Gastrocnemius medialis (tissue), 4 donors: ENCODE measurements around the gene ASB18. TPM values are rescaled to one million over a fixed set of nuclear protein-coding genes. Genes with fewer than 3 reads are reported as not detected.

Experiments used
- ATAC-seq, 2 donors: fragments of 150-250 bp; one replicate each; pipeline ENCODE4 v1.9.1; 2016
- DNase-seq, 2 donors: peaks; one replicate each; pipeline ENCODE4 v3.0.0-alpha.2; 2019
- H3K27ac ChIP-seq, 4 donors: fragments of 200-600 bp; sonication (generic); 1 replicate in 1 of 4; 2 replicates in 3 of 4; pipeline ENCODE4 v1.5.1; 2016 to 2018; ENCODE audit warnings: mild to moderate bottlenecking in 2 of 4, moderate library complexity in 1 of 4
- H3K27me3 ChIP-seq, 3 donors: fragments of 200-600 bp; sonication (generic) in 2 of 3; 1 replicate in 1 of 3; 2 replicates in 2 of 3; pipeline versions ENCODE4 v1.5.1 to v1.6.0; 2016 to 2019; ENCODE audit warnings: mild to moderate bottlenecking in 1 of 3, moderate library complexity in 1 of 3
- H3K36me3 ChIP-seq, 2 donors: fragments of 200-600 bp; sonication (generic) in 1 of 2; one replicate each; pipeline ENCODE4 v1.5.1; 2017 to 2018
- H3K4me1 ChIP-seq, 2 donors: fragments of 200-600 bp; sonication (generic) in 1 of 2; one replicate each; pipeline ENCODE4 v1.5.1; 2016 to 2017; ENCODE audit warnings: mild to moderate bottlenecking in 2 of 2
- H3K4me3 ChIP-seq, 4 donors: fragments of 200-600 bp; sonication (generic) in 3 of 4; 1 replicate in 1 of 4; 2 replicates in 3 of 4; pipeline ENCODE4 v1.5.1; 2016 to 2019; ENCODE audit warnings: mild to moderate bottlenecking in 2 of 4
- H3K9me3 ChIP-seq, 3 donors: fragments of 200-600 bp; sonication (generic) in 2 of 3; 1 replicate in 1 of 3; 2 replicates in 2 of 3; pipeline ENCODE4 v1.5.1; 2016 to 2019
- POLR2A ChIP-seq, 2 donors: fragments of 450-650 bp; IDR thresholded peaks; one replicate each; pipeline ENCODE4 v1.6.1; 2017; ENCODE audit warnings: antibody characterized with exemption in 2 of 2, mild to moderate bottlenecking in 2 of 2, moderate library complexity in 2 of 2
- in situ Hi-C, 4 donors: fragments of 200-750 bp; cut with MboI; loops; one replicate each; pipeline versions ENCODE4 v1.15.0 to v1.8.0; 2017; ENCODE audit warnings: low sequenced_read_pairs in 4 of 4
- intact Hi-C: fragments of 100-400 bp; cut with DNase I; formaldehyde crosslinking; loops from one replicate; pipeline ENCODE4 v1.15.1; 2023; ENCODE audit warnings: low total_unique reads
- total RNA-seq, 4 donors: library from RNA; depleted of rRNA; stranded (reverse); fragments of >200 nt; gene quantifications; one replicate each; pipeline versions ENCODE4 v1.1.0 to v1.2.3, GENCODE V29; 2016
- TF ChIP-seq, protein P1 (sequence below), 5 experiments: fragments of 450-650 bp in 3 of 5; fragments of 200-600 bp in 2 of 5; sonication (generic) in 2 of 5; IDR thresholded peaks in 4 of 5; conservative IDR thresholded peaks in 1 of 5; 1 replicate in 4 of 5; 2 replicates in 1 of 5; pipeline ENCODE4 v1.5.1; 2016 to 2019; ENCODE audit warnings: antibody characterized with exemption in 5 of 5, mild to moderate bottlenecking in 3 of 5, moderate library complexity in 3 of 5

ASB18 gene
- total RNA-seq, 4 donors from 2014 or later = 0.16 to 0.17 TPM; not detected in 2

DNA sequence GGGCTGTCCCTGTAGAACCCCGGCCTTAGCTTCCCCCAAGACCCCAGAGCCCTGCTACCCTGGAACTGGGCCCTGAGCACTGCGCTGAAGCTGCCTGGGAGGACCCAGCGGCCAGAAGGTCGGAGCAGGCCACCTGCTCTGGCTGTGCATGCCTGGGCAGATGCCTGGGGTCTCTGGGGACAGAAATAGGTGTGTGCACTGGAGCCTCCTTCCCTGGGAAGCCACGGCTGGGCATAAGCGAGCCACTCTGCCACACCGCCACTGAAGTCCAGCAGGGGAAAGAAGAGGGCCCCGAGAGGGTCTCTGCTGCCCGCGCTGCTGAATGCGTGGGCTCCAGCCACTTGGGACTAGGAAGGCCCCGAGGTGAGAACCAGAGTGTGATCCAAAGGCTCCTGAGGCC, 102.7 kb downstream of the ASB18 start:
- DNase-seq = no peak
- Histone ChIP-seq H3K4me1 (peaks cover 15 to 19% of the 10 kb centered on the region in 2 donors), H3K4me3 (no peak overlapping the region), H3K36me3 (no peaks in the 10 kb centered on the region), H3K9me3 (no peaks in the 10 kb centered on the region), H3K27ac (no peak overlapping the region), H3K27me3 (peaks cover 56 to 79% (median 70%) of the 10 kb centered on the region in 3 donors)
- ATAC-seq = no peak
- intact Hi-C loops = no loop called here
- TF ChIP-seq, protein P1, sequence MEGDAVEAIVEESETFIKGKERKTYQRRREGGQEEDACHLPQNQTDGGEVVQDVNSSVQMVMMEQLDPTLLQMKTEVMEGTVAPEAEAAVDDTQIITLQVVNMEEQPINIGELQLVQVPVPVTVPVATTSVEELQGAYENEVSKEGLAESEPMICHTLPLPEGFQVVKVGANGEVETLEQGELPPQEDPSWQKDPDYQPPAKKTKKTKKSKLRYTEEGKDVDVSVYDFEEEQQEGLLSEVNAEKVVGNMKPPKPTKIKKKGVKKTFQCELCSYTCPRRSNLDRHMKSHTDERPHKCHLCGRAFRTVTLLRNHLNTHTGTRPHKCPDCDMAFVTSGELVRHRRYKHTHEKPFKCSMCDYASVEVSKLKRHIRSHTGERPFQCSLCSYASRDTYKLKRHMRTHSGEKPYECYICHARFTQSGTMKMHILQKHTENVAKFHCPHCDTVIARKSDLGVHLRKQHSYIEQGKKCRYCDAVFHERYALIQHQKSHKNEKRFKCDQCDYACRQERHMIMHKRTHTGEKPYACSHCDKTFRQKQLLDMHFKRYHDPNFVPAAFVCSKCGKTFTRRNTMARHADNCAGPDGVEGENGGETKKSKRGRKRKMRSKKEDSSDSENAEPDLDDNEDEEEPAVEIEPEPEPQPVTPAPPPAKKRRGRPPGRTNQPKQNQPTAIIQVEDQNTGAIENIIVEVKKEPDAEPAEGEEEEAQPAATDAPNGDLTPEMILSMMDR (IDR thresholded peaks at IDR 0.05 in 4 of 5, conservative IDR thresholded peaks at IDR 0.05 in 1 of 5) = no peak
- TF ChIP-seq POLR2A (IDR thresholded peaks at IDR 0.05) = no peak
- in situ Hi-C loops = no loop called here

DNA sequence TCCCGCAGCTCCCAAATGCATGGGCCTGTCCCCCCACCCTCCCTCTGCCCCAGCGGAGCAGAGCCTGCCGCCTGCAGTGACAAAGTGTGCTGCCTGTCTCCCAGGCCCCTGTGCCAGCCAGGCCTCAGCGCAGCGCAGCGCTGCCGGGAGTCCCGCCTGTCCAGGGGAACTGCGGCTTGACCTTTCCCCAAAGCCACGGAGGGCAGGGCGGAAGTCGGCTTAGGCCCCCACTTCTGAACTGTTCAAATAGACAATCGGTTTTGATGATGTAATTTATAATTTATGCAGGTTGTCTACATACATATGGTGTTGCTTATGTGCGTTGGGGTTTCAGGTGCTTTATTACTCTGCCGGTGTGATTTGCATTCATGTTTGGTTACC, 103.1 kb downstream of the ASB18 start:
- H3K36me3 ChIP-seq = no peaks in the 10 kb centered on the region
- H3K9me3 ChIP-seq = no peaks in the 10 kb centered on the region
- H3K27ac ChIP-seq = no peak overlapping the region
- no peak for ATAC-seq
- in situ Hi-C loops = no loop called here
- peaks cover 51 to 74% (median 65%) of the 10 kb centered on the region in 3 donors for H3K27me3 ChIP-seq
- H3K4me1 ChIP-seq = peaks cover 12 to 18% of the 10 kb centered on the region in 2 donors
- intact Hi-C loops = no loop called here
- no peak for DNase-seq
- TF ChIP-seq, protein P1 (IDR thresholded peaks at IDR 0.05 in 4 of 5, conservative IDR thresholded peaks at IDR 0.05 in 1 of 5) = no peak
- TF ChIP-seq POLR2A (IDR thresholded peaks at IDR 0.05) = no peak
- no peak overlapping the region for H3K4me3 ChIP-seq

DNA sequence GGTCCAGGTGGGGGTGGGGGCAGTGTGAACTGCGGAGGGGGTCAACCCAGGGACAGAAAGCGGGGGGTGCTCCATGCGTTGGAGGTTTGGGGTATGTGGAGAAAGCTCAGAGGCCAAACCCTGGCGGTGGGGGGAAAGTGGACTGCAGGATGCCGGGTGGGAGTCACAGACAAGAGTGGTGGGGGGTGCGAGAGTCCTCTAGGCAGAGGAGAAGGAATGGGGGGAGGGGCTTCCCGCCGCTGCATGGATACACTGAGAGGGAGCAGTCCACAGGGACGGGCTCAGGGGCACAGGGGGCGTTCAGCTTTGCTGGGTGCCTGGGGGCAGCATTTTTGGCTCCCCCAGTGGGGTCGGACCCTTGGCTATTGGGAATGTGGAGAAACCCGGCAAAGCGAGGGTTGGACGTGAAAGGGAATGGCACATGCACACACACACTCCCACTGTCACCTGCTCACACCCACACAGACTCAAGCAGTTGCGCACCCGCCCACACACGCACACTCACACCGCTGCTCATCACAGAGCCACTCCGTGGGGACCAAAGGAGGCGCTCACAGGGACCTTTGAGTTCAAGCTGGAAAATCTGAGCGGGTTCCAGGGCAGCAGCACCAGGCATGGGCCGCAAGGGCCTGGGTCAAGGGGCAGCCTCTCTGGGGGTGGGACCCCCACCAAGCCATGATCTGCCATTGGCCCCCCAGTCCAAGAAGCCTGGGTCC, 103.7 kb downstream of the ASB18 start:
- no peaks in the 10 kb centered on the region for H3K36me3 ChIP-seq
- intact Hi-C loops (no loop called here), in situ Hi-C loops (no loop called here)
- DNase-seq = no peak
- peaks cover 46 to 69% (median 60%) of the 10 kb centered on the region in 3 donors for H3K27me3 ChIP-seq
- peaks cover 12 to 16% of the 10 kb centered on the region in 2 donors for H3K4me1 ChIP-seq
- no peak overlapping the region for H3K4me3 ChIP-seq
- TF ChIP-seq, protein P1 (IDR thresholded peaks at IDR 0.05 in 4 of 5, conservative IDR thresholded peaks at IDR 0.05 in 1 of 5) = no peak
- no peak for TF ChIP-seq POLR2A (IDR thresholded peaks at IDR 0.05)
- no peaks in the 10 kb centered on the region for H3K9me3 ChIP-seq
- ATAC-seq = no peak
- H3K27ac ChIP-seq = no peak overlapping the region

DNA sequence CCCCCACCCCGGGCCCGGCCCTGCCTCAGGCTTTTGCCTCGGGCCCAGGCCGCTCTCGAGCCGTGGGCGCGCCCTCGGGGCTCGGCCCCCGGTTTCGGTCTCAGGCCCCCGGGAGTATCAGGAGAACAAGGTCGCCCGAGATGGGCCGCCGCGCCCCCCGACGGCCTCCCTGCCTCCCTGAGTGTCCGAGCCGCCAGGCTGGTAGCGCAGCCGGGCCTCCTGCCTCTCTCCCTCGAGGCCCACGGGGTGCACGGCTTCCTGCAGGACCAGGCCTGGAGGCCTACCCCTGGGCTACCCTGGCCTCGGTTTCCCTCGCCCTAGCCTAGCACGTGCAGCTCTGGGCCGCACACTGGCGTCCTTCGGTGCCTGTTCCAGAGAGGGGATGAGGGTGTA, 104.4 kb downstream of the ASB18 start:
- ATAC-seq = no peak
- H3K27me3 ChIP-seq = peaks cover 38 to 61% (median 52%) of the 10 kb centered on the region in 3 donors
- in situ Hi-C loops = no loop called here

More for the DNA sequence above, 104.4 kb downstream of the ASB18 start:
- Histone ChIP-seq H3K4me3 (no peak overlapping the region), H3K36me3 (no peaks in the 10 kb centered on the region), H3K9me3 (no peaks in the 10 kb centered on the region), H3K4me1 (peaks cover 9 to 10% of the 10 kb centered on the region in 2 donors), H3K27ac (no peak overlapping the region)
- DNase-seq = no peak
- TF ChIP-seq, protein P1 (IDR thresholded peaks at IDR 0.05 in 4 of 5, conservative IDR thresholded peaks at IDR 0.05 in 1 of 5) = no peak
- no peak for TF ChIP-seq POLR2A (IDR thresholded peaks at IDR 0.05)
- intact Hi-C loops = no loop called here
